Trophoblast cell (in vitro differentiated cells and primary cell): ENCODE data around the gene SLC2A8.
A peak's percentile ranks its signal among the peaks of the same experiment; 100 is the strongest.

Experiments used
- DNase-seq, 2 donors: peaks; one replicate each; pipeline ENCODE4 v3.0.0-alpha.2; 2016
- H2AFZ ChIP-seq: 2 replicates; pipeline ENCODE4 v1.6.1; 2013; ENCODE audit warnings: low read length, moderate library complexity, mild to moderate bottlenecking; ENCODE audit not compliant: insufficient read depth, poor library complexity
- H2AK5ac ChIP-seq: 2 replicates; pipeline ENCODE4 v1.6.1; 2013; ENCODE audit warnings: mild to moderate bottlenecking, low read length
- H2BK120ac ChIP-seq: 2 replicates; pipeline ENCODE4 v1.6.1; 2013; ENCODE audit warnings: low read length, mild to moderate bottlenecking, moderate library complexity; ENCODE audit not compliant: insufficient read depth, poor library complexity
- H2BK12ac ChIP-seq: 2 replicates; pipeline ENCODE4 v1.6.1; 2013; ENCODE audit warnings: mild to moderate bottlenecking, low read length, moderate library complexity
- H2BK5ac ChIP-seq: 2 replicates; pipeline ENCODE4 v1.6.1; 2013; ENCODE audit warnings: low read length, low read depth, moderate library complexity, mild to moderate bottlenecking; ENCODE audit not compliant: poor library complexity
- H3K14ac ChIP-seq: 2 replicates; pipeline ENCODE4 v1.6.1; 2013; ENCODE audit warnings: mild to moderate bottlenecking, low read length
- H3K18ac ChIP-seq: 2 replicates; pipeline ENCODE4 v1.6.1; 2013; ENCODE audit warnings: mild to moderate bottlenecking, low read length
- H3K23ac ChIP-seq: 2 replicates; pipeline ENCODE4 v1.6.1; 2013; ENCODE audit warnings: low read length
- H3K27ac ChIP-seq: 2 replicates; pipeline ENCODE4 v1.5.1; 2013; ENCODE audit warnings: low read depth, mild to moderate bottlenecking, inconsistent platforms, low read length, moderate library complexity
- H3K27me3 ChIP-seq: 2 replicates; pipeline ENCODE4 v1.6.1; 2013; ENCODE audit warnings: inconsistent platforms, mild to moderate bottlenecking, low read length, moderate library complexity; ENCODE audit not compliant: insufficient read depth
- H3K36me3 ChIP-seq, 2 experiments: 1 replicate in 1 of 2; 2 replicates in 1 of 2; pipeline ENCODE4 v1.6.1; 2013; ENCODE audit warnings: low read length in 2 of 2, mild to moderate bottlenecking in 2 of 2, moderate library complexity in 1 of 2; ENCODE audit not compliant: insufficient read depth in 2 of 2, control insufficient read depth in 1 of 2
- H3K4ac ChIP-seq: 2 replicates; pipeline ENCODE4 v1.6.1; 2013; ENCODE audit warnings: low read depth, mild to moderate bottlenecking, low read length, moderate library complexity
- H3K4me1 ChIP-seq, 2 experiments: 1 replicate in 1 of 2; 2 replicates in 1 of 2; pipeline ENCODE4 v1.6.1; 2013; ENCODE audit warnings: low read length in 2 of 2, mild to moderate bottlenecking in 2 of 2, moderate library complexity in 1 of 2; ENCODE audit not compliant: insufficient read depth in 2 of 2, control insufficient read depth in 1 of 2
- H3K4me2 ChIP-seq: 2 replicates; pipeline ENCODE4 v1.6.1; 2013; ENCODE audit warnings: inconsistent platforms, mild to moderate bottlenecking, low read length, moderate library complexity
- H3K4me3 ChIP-seq: 2 replicates; pipeline ENCODE4 v1.5.1; 2013; ENCODE audit warnings: mild to moderate bottlenecking, low read depth, low read length, inconsistent platforms
- H3K79me1 ChIP-seq: one replicate; pipeline ENCODE4 v1.6.1; 2013; ENCODE audit warnings: low read length
- H3K79me2 ChIP-seq: 2 replicates; pipeline ENCODE4 v1.6.1; 2013; ENCODE audit warnings: low read length, mild to moderate bottlenecking; ENCODE audit not compliant: control insufficient read depth, insufficient read depth, poor library complexity
- H3K9ac ChIP-seq: 2 replicates; pipeline ENCODE4 v1.6.1; 2013; ENCODE audit warnings: mild to moderate bottlenecking, low read length
- H3K9me3 ChIP-seq: 2 replicates; pipeline ENCODE4 v1.6.1; 2013; ENCODE audit warnings: low read depth, mild to moderate bottlenecking, control low read depth, inconsistent platforms, low read length; ENCODE audit not compliant: insufficient read depth
- H4K12ac ChIP-seq: 2 replicates; pipeline ENCODE4 v1.6.1; 2013; ENCODE audit warnings: low read depth, mild to moderate bottlenecking, low read length, moderate library complexity
- H4K8ac ChIP-seq: 2 replicates; pipeline ENCODE4 v1.6.1; 2013; ENCODE audit warnings: low read depth, mild to moderate bottlenecking, low read length, moderate library complexity
- H4K91ac ChIP-seq: one replicate; pipeline ENCODE4 v1.6.1; 2013; ENCODE audit warnings: low read depth, mild to moderate bottlenecking, low read length, moderate library complexity
- WGBS: extraction: QIAGEN DNeasy Blood & Tissue Kit; methylation state at CpG from one replicate; pipeline ENCODE4 v1.1.7; 2013; ENCODE audit warnings: missing lambda C conversion rate; ENCODE audit not compliant: insufficient read length, insufficient coverage; ENCODE audit errors: extremely low coverage; 5-methylcytosine and 5-hydroxymethylcytosine counted together

Gene SLC2A8

GRCh38 chr9:127390248-127390545, 6.8 kb upstream of the SLC2A8 start:
- no peaks in the 10 kb centered on the region for H3K27me3 ChIP-seq
- H3K14ac ChIP-seq, result peak overlapping the region; percentile 28
- peak overlapping the region; percentile 93 for H2BK12ac ChIP-seq
- H4K12ac ChIP-seq, result no peak overlapping the region
- H2AK5ac ChIP-seq, result no peak overlapping the region
- no peak overlapping the region for H3K23ac ChIP-seq
- H3K4ac ChIP-seq, result no peak overlapping the region
- no peak overlapping the region for H3K9ac ChIP-seq
- H3K79me2 ChIP-seq, result peaks cover 2% of the 10 kb centered on the region
- no peak overlapping the region for H4K8ac ChIP-seq
- H3K4me3 ChIP-seq, result no peak overlapping the region
- no CpG with 5 or more reads among the region's 2 CpGs for WGBS
- peak overlapping the region; percentile 76 for H2BK120ac ChIP-seq
- no peaks in the 10 kb centered on the region for H3K36me3 ChIP-seq
- DNase-seq, result no peak
- H2BK5ac ChIP-seq, result peak overlapping the region; percentile 89
- no peak overlapping the region for H3K4me2 ChIP-seq
- H3K79me1 ChIP-seq, result peaks cover 21% of the 10 kb centered on the region
- peaks cover 26 to 31% of the 10 kb centered on the region in 2 experiments for H3K4me1 ChIP-seq
- no peaks in the 10 kb centered on the region for H3K9me3 ChIP-seq
- H3K18ac ChIP-seq, result no peak overlapping the region
- H4K91ac ChIP-seq, result peak overlapping the region; percentile 88
- peak overlapping the region; percentile 90 for H3K27ac ChIP-seq
- H2AFZ ChIP-seq, result no peak overlapping the region

- DNase-seq, result peak; percentile 30 to 51
These were observed 6.4 kb upstream of the SLC2A8 start for GRCh38 chr9:127390563-127390962.

GRCh38 chr9:127392166-127392565, 4.8 kb upstream of the SLC2A8 start:
- Histone ChIP-seq H3K79me1 (peaks cover 27% of the 10 kb centered on the region), H3K4me1 (peaks cover 31 to 40% of the 10 kb centered on the region in 2 experiments), H3K27me3 (no peaks in the 10 kb centered on the region), H4K8ac (no peak overlapping the region), H3K27ac (no peak overlapping the region), H3K14ac (peak overlapping the region; percentile 18), H3K4me2 (no peak overlapping the region), H2AK5ac (no peak overlapping the region), H2BK5ac (peak overlapping the region; percentile 1), H4K91ac (peak overlapping the region; percentile 88), H3K4ac (no peak overlapping the region), H4K12ac (no peak overlapping the region), H2BK120ac (peak overlapping the region; percentile 77), H3K4me3 (no peak overlapping the region), H3K9ac (no peak overlapping the region), H3K9me3 (no peaks in the 10 kb centered on the region), H3K36me3 (no peaks in the 10 kb centered on the region), H2AFZ (no peak overlapping the region), H2BK12ac (peak overlapping the region; percentile 50), H3K79me2 (peaks cover 2% of the 10 kb centered on the region), H3K23ac (no peak overlapping the region), H3K18ac (no peak overlapping the region)
- WGBS, result no CpG with 5 or more reads among the region's 5 CpGs
- DNase-seq, result no peak

More at GRCh38 chr9:127390563-127390962, 6.4 kb upstream of the SLC2A8 start:
- H4K8ac ChIP-seq, result peak overlapping the region; percentile 66
- no peak overlapping the region for H3K4me3 ChIP-seq
- no peaks in the 10 kb centered on the region for H3K27me3 ChIP-seq
- no peak overlapping the region for H3K9ac ChIP-seq
- peak overlapping the region; percentile 94 for H4K91ac ChIP-seq
- H3K14ac ChIP-seq, result peak overlapping the region; percentile 33
- no peak overlapping the region for H3K4me2 ChIP-seq
- no peak overlapping the region for H4K12ac ChIP-seq
- peaks cover 2% of the 10 kb centered on the region for H3K79me2 ChIP-seq
- WGBS, result no CpG with 5 or more reads among the region's 5 CpGs
- peak overlapping the region; percentile 91 for H2BK12ac ChIP-seq
- peaks cover 21% of the 10 kb centered on the region for H3K79me1 ChIP-seq
- no peaks in the 10 kb centered on the region for H3K9me3 ChIP-seq
- peak overlapping the region; percentile 87 for H2BK5ac ChIP-seq
- no peak overlapping the region for H2AFZ ChIP-seq
- peak overlapping the region; percentile 67 for H2BK120ac ChIP-seq
- H3K18ac ChIP-seq, result peak overlapping the region; percentile 4
- peak overlapping the region; percentile 2 for H3K27ac ChIP-seq
- no peaks in the 10 kb centered on the region for H3K36me3 ChIP-seq
- no peak overlapping the region for H3K23ac ChIP-seq
- peak overlapping the region; percentile 5 for H3K4ac ChIP-seq
- H2AK5ac ChIP-seq, result peak overlapping the region; percentile 80
- H3K4me1 ChIP-seq, result peaks cover 26 to 34% of the 10 kb centered on the region in 2 experiments

GRCh38 chr9:127392976-127393375, 4.0 kb upstream of the SLC2A8 start:
- no peak overlapping the region for H3K18ac ChIP-seq
- peak overlapping the region; percentile 95 for H2BK12ac ChIP-seq
- peak overlapping the region; percentile 80 for H2AK5ac ChIP-seq
- H3K79me1 ChIP-seq, result peaks cover 31% of the 10 kb centered on the region
- peak overlapping the region; percentile 61 for H4K8ac ChIP-seq
- H4K91ac ChIP-seq, result peak overlapping the region; percentile 88
- H3K23ac ChIP-seq, result no peak overlapping the region
- H3K4me1 ChIP-seq, result peaks cover 28 to 38% of the 10 kb centered on the region in 2 experiments
- H3K14ac ChIP-seq, result no peak overlapping the region
- H3K79me2 ChIP-seq, result peaks cover 9% of the 10 kb centered on the region
- H3K27ac ChIP-seq, result no peak overlapping the region
- H3K4ac ChIP-seq, result no peak overlapping the region
- no peak for DNase-seq
- H3K9me3 ChIP-seq, result no peaks in the 10 kb centered on the region
- peak overlapping the region; percentile 60 for H2BK5ac ChIP-seq
- no peak overlapping the region for H3K4me2 ChIP-seq
- no peaks in the 10 kb centered on the region for H3K36me3 ChIP-seq
- peak overlapping the region; percentile 77 for H2BK120ac ChIP-seq
- no CpG with 5 or more reads among the region's 5 CpGs for WGBS
- no peak overlapping the region for H3K9ac ChIP-seq
- H4K12ac ChIP-seq, result no peak overlapping the region
- no peaks in the 10 kb centered on the region for H3K27me3 ChIP-seq
- no peak overlapping the region for H3K4me3 ChIP-seq
- H2AFZ ChIP-seq, result no peak overlapping the region
